ENCODE measurements around the gene SPATC1L.

The SPATC1L gene

GRCh38 chr21:46111193-46111571, 73.1 kb downstream of the SPATC1L start:
- in situ Hi-C loops (cut with MboI; ENCODE audit: low pct_unique_long_range_greater_than_20kb, low sequenced_read_pairs, unreplicated experiment) = no loop called here
- no peak for TF ChIP-seq CTCF (IDR thresholded peaks at IDR 0.05; ENCODE audit: extremely low read depth, insufficient read depth, missing control alignments)
- no peak for DNase-seq (ENCODE audit: low spot score)
